ENCODE measurements around the gene IDH1. TPM values are rescaled to one million over a fixed set of nuclear protein-coding genes. Genes with fewer than 3 reads are reported as not detected.

Gene IDH1
- total RNA-seq = 151 and 162 TPM in 2 replicates

GRCh38 chr2:208254871-208255556 is at the start of gene IDH1:
Gene IDH1, minus strand, starts transcription at chr2:208255071. Its CDS starts 3,520 bp downstream, at chr2:208251551.

GRCh38 chr2:208265801-208266552 is 11.1 kb upstream of the IDH1 start, which contains the start of gene PIKFYVE:
Gene PIKFYVE, plus strand, starts transcription at chr2:208266255. Its CDS starts 5,265 bp downstream, at chr2:208271520.

DNA sequence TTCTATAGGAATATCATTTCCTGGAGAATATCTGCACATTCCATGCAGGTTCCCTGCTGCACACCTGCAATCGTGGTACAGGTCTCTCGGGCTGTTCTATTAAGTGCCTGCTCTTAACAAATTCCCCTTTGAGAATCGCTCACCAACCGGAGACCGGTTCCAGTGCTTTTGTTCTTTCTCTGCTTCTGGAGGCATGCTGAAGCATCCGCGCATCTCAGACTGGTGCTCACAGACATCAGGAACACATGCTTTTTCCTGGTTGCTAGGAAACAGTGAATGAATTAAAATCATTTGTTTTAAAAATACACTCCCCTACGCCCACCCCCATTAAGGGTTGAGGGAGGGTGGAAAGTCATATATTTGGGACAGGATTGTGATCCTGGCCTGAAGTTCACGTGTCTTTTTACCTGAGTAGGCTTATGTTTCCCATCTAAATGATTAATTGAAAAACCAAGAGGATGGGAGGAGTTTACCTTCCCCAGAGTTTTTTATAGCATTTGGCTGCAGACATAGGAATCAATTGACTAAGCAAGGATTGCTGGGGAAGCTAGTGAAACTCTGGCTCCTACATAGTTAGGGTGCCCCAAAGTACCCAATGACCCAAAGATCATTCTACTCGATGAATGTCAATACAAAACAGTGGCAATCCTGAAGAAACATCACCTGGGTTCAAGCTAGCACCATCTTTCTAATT is 64.9 kb downstream of the IDH1 start, which contains the start of gene C2orf80:
TSS of gene C2orf80 (minus strand) at position 221 of the 694 bp plus-strand sequence. CDS start 3,044 bp downstream, outside the sequence.

Other genes with a start within 250 kb of the IDH1 start
- gene PLEKHM3, start 229.5 kb downstream of the IDH1 start, total RNA-seq = 20.4 and 26.4 TPM in 2 replicates
- gene CRYGD, start 130.5 kb downstream of the IDH1 start, total RNA-seq = not detected in 2 replicates
- gene CRYGC, start 125.2 kb downstream of the IDH1 start, total RNA-seq = not detected in 2 replicates
- not detected in 2 replicates for gene CRYGB, start 108.9 kb downstream of the IDH1 start, total RNA-seq
- not detected in 2 replicates for gene CRYGA, start 91.5 kb downstream of the IDH1 start, total RNA-seq
- not detected in 2 replicates for gene C2orf80, start 65.0 kb downstream of the IDH1 start, total RNA-seq
- 42.3 and 53.7 TPM in 2 replicates for gene PIKFYVE, start 11.2 kb upstream of the IDH1 start, total RNA-seq
- 0.16 TPM in 1 of 2 replicates, not detected in the other for gene PTH2R, start 151.7 kb upstream of the IDH1 start, total RNA-seq

Measured in hair follicle dermal papilla cell (primary cell).